ENCODE results near the gene ATP6V0E2.

The ATP6V0E2 gene

GRCh38 chr7:149856583-149856982, 17.2 kb upstream of the ATP6V0E2 start:
- no peak for DNase-seq (ENCODE audit: low read depth)
- H3K4me3 ChIP-seq (ENCODE audit: low read length), result no peak overlapping the region
- TF ChIP-seq CTCF (conservative IDR thresholded peaks at IDR 0.05; ENCODE audit: low read depth, low read length), result no peak

GRCh38 chr7:149859369-149859768, 14.4 kb upstream of the ATP6V0E2 start:
- H3K4me3 ChIP-seq (ENCODE audit: low read length), result no peak overlapping the region
- no peak for DNase-seq (ENCODE audit: low read depth)
- TF ChIP-seq CTCF (conservative IDR thresholded peaks at IDR 0.05; ENCODE audit: low read depth, low read length), result no peak

- no peak overlapping the region for H3K4me3 ChIP-seq (ENCODE audit: low read length)
- no peak for DNase-seq (ENCODE audit: low read depth)
- TF ChIP-seq CTCF (conservative IDR thresholded peaks at IDR 0.05; ENCODE audit: low read depth, low read length), result no peak
These were observed 13.9 kb upstream of the ATP6V0E2 start for GRCh38 chr7:149859876-149860275.

- TF ChIP-seq CTCF (conservative IDR thresholded peaks at IDR 0.05; ENCODE audit: low read depth, low read length), result peak; percentile 34
- DNase-seq (ENCODE audit: low read depth), result no peak
- H3K4me3 ChIP-seq (ENCODE audit: low read length), result no peak overlapping the region
These were observed 12.7 kb upstream of the ATP6V0E2 start for GRCh38 chr7:149860821-149861727.

- TF ChIP-seq CTCF (conservative IDR thresholded peaks at IDR 0.05; ENCODE audit: low read depth, low read length), result no peak
- H3K4me3 ChIP-seq (ENCODE audit: low read length), result no peak overlapping the region
- DNase-seq (ENCODE audit: low read depth), result no peak
These were observed 12.1 kb upstream of the ATP6V0E2 start for GRCh38 chr7:149861728-149862045.

- no peak for DNase-seq (ENCODE audit: low read depth)
- no peak overlapping the region for H3K4me3 ChIP-seq (ENCODE audit: low read length)
- TF ChIP-seq CTCF (conservative IDR thresholded peaks at IDR 0.05; ENCODE audit: low read depth, low read length), result no peak
These were observed 11.6 kb upstream of the ATP6V0E2 start for GRCh38 chr7:149862156-149862555.

- H3K4me3 ChIP-seq (ENCODE audit: low read length), result no peak overlapping the region
- TF ChIP-seq CTCF (conservative IDR thresholded peaks at IDR 0.05; ENCODE audit: low read depth, low read length), result no peak
- no peak for DNase-seq (ENCODE audit: low read depth)
These were observed 10.3 kb upstream of the ATP6V0E2 start for GRCh38 chr7:149863500-149863899.

Data from retinal pigment epithelial cell (primary cell).